ENCODE results near the gene KCNT2.
"Not testable (repeated sequence)": the region's sequence is repeated elsewhere in the genome, so short reads cannot be mapped to it uniquely, and the experiment has no call there.

Gene KCNT2

DNA sequence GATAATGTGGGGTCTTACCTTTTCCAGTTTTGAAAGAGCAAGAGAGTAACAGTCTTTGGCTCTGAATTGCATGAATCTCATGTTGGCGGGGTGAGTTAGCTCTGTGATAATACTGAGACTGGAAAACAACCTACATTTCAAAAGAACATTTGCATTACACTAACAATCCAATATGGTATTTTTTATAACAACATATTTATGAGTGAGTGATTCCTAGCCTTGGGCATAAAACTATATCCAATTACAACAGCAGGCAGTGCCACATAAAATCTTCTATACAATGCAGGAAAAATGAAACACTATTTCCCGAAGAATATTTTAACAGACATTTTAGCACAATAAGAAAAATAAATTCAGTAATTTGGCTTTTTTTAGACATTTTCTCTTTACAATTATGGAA is 303.0 kb downstream of the KCNT2 start:
- ATAC-seq = no peak

DNA sequence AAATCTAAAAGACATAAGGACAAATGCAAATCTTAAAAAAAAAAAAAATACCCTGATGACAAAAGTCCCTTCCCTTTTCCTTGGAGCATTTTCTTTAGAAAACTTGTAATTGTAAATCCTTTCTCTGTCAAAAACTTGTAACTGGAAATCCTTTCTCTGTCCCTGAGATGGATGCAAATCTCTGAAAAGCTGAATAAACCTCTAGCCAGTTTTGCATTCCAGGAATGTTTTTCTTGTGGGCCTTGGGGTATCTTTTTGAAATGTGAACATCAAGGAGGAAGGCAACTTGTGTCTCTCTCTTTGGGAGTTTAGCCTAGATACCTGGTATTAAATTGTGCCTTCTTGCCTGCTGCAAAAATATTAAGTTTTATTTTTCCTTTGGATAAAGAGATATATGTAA is 305.3 kb downstream of the KCNT2 start:
- ATAC-seq = no peak

DNA sequence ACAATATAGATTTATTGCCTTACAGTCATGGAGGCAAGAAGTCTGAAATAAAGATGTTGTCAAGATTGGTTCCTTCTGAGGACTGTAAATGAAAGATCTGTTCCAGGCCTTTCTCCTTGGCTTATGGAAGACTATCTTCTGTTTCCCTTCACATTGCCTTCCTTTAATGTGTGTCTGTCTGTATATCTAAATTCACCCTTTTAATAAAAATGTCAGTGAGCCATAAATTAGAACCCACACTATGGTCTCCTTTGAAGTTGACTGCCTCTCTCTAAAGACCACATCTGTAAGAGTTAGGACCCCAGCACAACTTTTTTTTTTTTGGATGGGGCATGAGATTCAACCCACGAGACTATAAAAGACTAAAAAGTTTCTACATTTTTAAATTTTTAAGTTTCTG is 305.8 kb downstream of the KCNT2 start:
- no peak for ATAC-seq

DNA sequence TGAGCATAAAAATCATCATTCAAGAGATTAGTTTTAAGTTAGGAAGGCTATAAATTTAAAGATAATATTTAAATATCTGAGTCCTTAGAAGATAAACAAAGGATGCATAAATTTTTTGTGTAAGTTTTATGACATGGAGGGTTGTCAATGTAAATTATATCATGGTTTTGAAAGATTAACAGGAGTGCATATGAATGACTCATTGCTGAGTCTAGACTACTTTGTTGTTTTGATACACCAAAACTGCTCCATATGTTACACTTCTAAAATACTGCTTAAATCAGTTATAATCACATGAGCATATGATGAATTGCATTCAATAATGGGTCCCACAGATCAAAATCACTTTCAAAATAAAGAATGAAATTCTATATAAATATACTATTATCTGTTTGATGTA is 312.5 kb downstream of the KCNT2 start:
- no peak for ATAC-seq

DNA sequence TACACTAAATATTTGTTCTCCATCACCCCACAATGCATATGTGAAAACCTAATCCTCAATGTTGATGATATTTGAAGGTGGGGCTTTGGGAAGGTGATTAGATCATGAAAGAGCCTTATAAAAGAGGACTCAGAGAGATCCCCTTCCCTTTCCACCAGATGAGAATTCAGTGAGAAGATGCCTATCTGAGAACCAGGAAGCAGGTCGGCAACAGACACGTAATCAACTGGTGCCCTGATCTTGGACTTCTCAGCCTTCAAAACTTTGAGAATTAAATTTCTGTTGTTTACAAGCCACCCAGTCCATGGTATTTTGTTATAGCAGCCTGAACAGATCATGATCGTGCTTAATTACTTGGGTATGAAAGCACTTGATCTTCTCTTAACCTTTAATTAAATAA is 329.4 kb downstream of the KCNT2 start:
- ATAC-seq = no peak

- no peak for ATAC-seq
Observed at GRCh38 chr1:196277860-196278259, 330.4 kb downstream of the KCNT2 start.

DNA sequence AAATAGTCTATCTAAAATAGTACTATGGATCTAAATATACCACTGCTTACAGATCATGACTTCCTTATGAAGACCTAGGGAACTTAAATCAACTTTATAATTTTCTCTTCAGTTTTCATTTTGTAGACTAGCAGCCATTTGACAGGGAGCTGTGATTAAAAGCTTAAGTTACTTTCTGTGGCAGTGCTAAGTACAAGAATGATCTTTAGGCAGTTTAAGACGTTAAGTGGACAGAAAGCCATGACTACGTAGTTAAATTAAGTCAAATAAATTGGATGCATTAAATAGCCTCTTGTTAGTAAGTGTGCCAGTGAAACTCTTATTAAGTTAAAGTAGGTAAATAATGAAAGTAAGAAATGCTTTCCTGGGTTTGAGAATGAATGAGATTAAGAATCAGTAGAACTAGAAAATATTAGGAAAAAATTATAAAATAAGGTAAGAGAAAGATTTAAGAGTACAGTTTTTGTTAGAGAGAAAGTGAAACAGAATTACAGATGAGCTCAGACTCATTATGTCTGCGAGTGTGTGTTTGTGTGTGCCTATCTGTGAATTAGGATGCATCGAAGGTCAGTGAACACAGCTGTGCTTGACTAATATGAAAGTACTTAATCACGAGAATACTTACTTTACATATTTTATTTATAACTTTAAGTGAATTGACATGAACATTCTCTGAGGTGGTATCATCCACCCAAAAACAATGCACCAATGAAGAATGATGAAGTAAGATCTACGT is 336.9 kb downstream of the KCNT2 start:
- no peak for ATAC-seq

- ATAC-seq = not testable (repeated sequence)
Observed at GRCh38 chr1:196263086-196263485, 345.2 kb downstream of the KCNT2 start.

GRCh38 chr1:196260270-196260669 is 348.0 kb downstream of the KCNT2 start:
- no peak for ATAC-seq

DNA sequence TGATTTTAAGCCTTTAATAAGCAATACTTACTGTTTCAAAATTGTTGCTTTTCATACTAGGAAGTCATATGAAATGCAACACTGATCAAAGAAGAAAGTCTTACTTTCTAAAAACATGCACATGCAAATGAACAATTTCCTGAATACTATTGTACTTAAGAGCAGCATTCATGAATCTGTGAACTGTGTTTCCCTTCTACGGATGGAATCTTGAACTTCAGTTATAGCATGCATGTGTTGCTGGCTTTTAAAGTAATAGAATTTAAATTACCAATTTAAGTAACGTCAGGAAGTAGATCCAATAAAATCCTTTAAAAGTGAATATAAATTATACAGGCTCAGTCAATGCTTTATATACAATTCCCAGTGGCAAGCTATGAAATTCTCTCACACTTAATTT is 348.9 kb downstream of the KCNT2 start:
- no peak for ATAC-seq

DNA sequence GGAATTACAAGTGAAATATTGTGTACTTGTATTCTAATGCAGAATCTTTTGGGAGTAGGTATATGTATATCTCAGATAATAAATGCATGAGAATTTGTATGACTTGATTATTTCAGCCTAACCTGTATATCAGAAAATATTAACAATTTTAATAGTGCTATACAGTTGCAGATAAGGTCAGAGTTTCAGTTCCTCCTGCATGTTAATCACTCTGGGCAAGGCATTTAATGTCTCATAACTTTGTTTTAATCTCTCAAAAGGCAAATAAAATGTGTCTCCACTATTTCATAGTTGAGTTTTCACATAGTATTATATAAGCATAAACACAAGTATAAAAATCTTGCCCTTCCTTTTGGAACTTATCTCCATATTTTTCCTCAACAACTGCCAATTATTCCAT is 352.5 kb downstream of the KCNT2 start:
- ATAC-seq = no peak

DNA sequence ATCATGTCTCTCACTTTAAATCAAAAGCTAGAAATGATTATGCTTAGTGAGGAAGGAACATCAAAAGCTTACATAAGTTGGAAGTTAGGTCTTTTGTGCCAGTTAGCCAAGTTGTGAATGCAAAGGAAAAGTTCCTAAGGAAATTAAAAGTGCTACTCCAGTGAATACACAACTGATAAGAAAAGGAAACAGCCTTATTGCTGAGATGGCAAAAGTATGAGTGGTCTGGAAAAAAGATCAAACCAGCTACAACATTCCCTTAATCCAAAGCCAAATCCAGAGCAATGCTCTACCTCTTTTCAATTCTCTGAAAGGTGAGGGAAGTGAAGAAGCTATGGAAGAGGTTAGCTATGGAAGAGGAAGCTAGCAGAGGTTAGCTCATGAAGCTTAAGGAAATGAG is 378.7 kb downstream of the KCNT2 start:
- ATAC-seq = no peak

GRCh38 chr1:196214866-196215265 is 393.4 kb downstream of the KCNT2 start:
- ATAC-seq = no peak

GRCh38 chr1:196209983-196210382 is 398.3 kb downstream of the KCNT2 start:
- no peak for ATAC-seq

DNA sequence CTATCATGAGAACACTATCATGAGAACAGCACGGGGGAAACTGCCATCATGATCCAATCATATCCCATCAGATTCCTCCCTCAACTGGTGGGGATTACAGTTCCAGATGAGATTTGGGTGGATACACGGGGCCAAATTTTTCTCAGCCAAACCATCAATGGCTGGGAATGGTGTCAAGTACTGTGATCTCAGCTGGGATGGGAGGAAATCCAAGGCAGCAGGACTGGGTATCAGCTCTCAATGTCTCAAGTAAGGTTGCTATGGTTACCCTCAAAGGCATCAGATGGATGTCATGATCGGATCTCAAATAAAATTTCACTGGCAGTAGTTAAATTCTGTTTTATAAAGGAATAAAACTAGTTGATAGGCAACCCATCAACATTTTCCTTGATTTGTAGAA is 399.0 kb downstream of the KCNT2 start:
- no peak for ATAC-seq

- ATAC-seq = no peak
Observed at GRCh38 chr1:196207612-196208217, 400.5 kb downstream of the KCNT2 start.

- no peak for ATAC-seq
Observed at GRCh38 chr1:196205882-196206281, 402.4 kb downstream of the KCNT2 start.

DNA sequence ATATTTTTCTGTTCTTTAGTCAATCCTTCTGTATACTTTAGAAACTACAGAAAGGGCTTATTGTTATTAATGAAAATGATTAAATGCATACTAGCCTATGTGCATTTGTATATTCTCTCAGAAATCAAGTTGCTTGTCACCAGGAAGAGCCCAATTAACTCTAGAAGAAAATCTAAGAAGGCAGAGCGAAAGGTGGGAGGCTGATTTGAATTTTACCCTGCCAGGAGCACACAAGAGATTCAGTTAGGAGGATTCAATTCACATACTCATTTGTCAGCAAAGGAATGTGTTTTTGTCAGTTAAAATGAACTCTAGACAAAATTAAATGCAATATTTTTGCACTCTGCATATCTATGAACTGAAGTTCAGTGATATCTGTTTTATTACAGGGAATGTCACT is 411.8 kb downstream of the KCNT2 start:
- ATAC-seq = no peak

DNA sequence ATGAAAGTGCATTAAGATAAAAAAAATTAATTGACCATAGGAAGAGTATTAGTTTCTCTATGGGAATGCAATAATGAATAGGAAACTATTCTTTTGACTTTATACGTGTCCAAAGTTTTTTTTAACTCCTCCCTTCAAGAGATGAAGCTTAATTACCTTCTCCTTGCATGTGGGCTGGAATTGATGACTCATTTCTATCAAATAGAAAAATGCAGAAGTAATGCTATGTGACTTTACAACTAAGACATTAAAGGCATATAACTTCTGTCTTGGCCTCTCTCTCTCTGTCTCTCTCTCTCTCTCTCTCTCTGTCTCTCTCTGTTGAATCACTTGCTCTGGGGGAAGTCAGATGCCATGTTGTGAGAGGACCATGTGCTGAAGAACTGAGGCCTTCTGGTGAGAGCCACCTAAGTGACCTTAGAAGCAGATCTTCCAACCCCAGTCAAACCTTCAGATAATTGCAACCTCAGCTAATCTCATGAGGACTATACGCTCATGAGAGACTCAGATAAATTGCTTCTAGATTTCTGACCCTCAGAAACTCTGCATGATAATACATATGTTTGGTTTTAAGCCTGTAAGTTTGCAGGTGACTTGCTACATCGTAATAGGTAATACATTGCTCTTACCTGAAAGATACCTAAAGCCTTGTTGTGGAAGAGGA is 414.2 kb downstream of the KCNT2 start:
- ATAC-seq = no peak

DNA sequence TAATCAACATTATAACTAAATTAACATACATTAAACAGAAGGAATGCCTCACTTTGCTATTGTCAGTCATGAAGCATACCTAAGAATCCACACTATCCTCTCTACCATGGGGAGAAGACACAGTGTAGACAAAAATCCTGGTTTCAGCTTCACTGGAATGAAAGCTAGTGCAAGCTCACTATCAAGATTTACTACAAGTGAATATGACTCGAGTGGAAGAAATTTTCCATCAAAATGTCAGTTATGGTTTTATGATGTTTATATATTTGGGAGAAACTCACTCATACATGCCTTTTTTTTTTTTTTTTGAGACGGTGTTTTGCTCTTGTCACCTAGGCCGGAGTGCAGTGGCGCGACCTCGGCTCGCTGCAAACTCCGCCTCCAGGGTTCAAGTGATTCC is 424.3 kb downstream of the KCNT2 start:
- ATAC-seq = no peak

DNA sequence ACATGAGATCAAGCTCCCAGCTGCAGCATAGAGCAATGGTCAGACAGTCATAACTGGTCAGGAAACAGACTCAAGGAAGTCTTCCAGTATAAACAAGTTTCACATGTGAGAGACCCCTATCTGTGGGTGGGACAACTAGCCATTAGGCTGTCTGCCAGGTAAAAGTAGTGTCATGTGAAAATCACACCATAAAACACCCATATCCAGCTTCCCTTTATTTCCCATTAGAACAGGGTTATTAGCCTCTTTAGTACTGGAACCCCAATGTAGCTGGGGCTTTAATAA is 426.7 kb downstream of the KCNT2 start:
- ATAC-seq = no peak

- no peak for ATAC-seq
Observed at GRCh38 chr1:196180847-196181593, 427.2 kb downstream of the KCNT2 start.

GRCh38 chr1:196178083-196178635 is 430.1 kb downstream of the KCNT2 start:
- ATAC-seq = no peak
